DOHH2 (cell line): ENCODE results near the gene CNTN2.
A peak's percentile ranks its signal among the peaks of the same experiment; 100 is the strongest.

Experiments
- H3F3A ChIP-seq: fragments of 200-600 bp; sonication (generic), shearing (Covaris generic); 2 replicates; pipeline ENCODE4 v1.6.0; 2016; ENCODE audit warnings: antibody characterized with exemption, mild to moderate bottlenecking; ENCODE audit not compliant: control insufficient read depth, insufficient read depth
- H3K27ac ChIP-seq: fragments of 200-600 bp; sonication (generic); 2 replicates; pipeline ENCODE4 v1.5.1; 2014; ENCODE audit warnings: low read depth, mild to moderate bottlenecking, low read length, moderate library complexity
- H3K27me3 ChIP-seq: fragments of 200-600 bp; sonication (generic); 2 replicates; pipeline ENCODE4 v1.6.1; 2014; ENCODE audit warnings: mild to moderate bottlenecking, low read length, mixed read lengths; ENCODE audit not compliant: control insufficient read depth
- H3K36me3 ChIP-seq: fragments of 200-600 bp; sonication (generic); 2 replicates; pipeline ENCODE4 v1.6.1; 2014; ENCODE audit warnings: mild to moderate bottlenecking, low read length, moderate library complexity, mixed read lengths; ENCODE audit not compliant: control insufficient read depth
- H3K4me1 ChIP-seq: fragments of 200-600 bp; sonication (generic); 2 replicates; pipeline ENCODE4 v1.6.1; 2014; ENCODE audit warnings: mild to moderate bottlenecking, low read length, mixed read lengths; ENCODE audit not compliant: control insufficient read depth
- H3K4me2 ChIP-seq: fragments of 200-600 bp; sonication (generic); 2 replicates; pipeline ENCODE4 v1.6.0; 2014; ENCODE audit warnings: mild to moderate bottlenecking, low read length, moderate library complexity
- H3K4me3 ChIP-seq: fragments of 200-600 bp; sonication (generic); 2 replicates; pipeline ENCODE4 v1.5.1; 2014; ENCODE audit warnings: mild to moderate bottlenecking, low read length, mixed read lengths
- H3K79me2 ChIP-seq: fragments of 200-600 bp; sonication (generic); 2 replicates; pipeline ENCODE4 v1.6.1; 2014; ENCODE audit warnings: mild to moderate bottlenecking, low read length, mixed read lengths; ENCODE audit not compliant: control insufficient read depth
- H3K9me2 ChIP-seq: fragments of 200-600 bp; sonication (generic); replicated peaks from 2 replicates; pipeline ENCODE4 v1.6.1; 2014; ENCODE audit warnings: mild to moderate bottlenecking, low read length, mixed read lengths; ENCODE audit not compliant: control insufficient read depth
- H3K9me3 ChIP-seq: fragments of 200-600 bp; sonication (generic); 2 replicates; pipeline ENCODE4 v1.6.1; 2014; ENCODE audit warnings: antibody characterized with exemption, low read length, mixed read lengths; ENCODE audit not compliant: control insufficient read depth, insufficient read depth
- H4K20me1 ChIP-seq: fragments of 200-600 bp; sonication (generic); 2 replicates; pipeline ENCODE4 v1.6.0; 2014; ENCODE audit warnings: low read depth, mild to moderate bottlenecking, antibody characterized with exemption, low read length, moderate library complexity; ENCODE audit not compliant: control insufficient read depth, insufficient read depth
- EZH2phosphoT487 ChIP-seq: fragments of 200-600 bp; sonication (generic); IDR thresholded peaks from 2 replicates; pipeline ENCODE4 v1.6.1; 2017; ENCODE audit warnings: borderline replicate concordance, mild to moderate bottlenecking, antibody characterized with exemption, low read length, moderate library complexity, mixed read lengths
- TF ChIP-seq, protein P1 (sequence below): fragments of 200-600 bp; sonication (generic); IDR thresholded peaks from one replicate; pipeline ENCODE4 v1.5.1; 2014; ENCODE audit warnings: antibody characterized with exemption, mild to moderate bottlenecking, low read depth, low read length; ENCODE audit not compliant: poor library complexity, severe bottlenecking

Gene CNTN2

DNA sequence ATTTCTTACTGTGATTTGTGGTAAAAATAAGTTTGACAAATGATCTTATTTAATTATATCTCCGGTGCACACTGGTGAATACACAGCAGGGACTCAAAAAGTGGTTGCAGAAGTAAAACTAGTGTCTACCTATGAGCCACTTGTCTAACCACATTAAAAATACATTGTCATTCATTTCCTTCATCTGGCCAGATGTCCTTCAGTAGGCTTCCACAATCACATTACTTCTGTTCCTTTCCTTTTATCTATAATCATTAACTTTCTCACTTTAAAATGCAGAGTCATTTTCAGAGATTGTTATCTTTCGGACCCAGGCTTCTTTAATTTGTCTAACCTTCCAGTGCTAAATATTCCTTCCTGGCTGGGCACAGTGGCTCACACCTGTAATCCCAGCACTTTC, 75.7 kb downstream of the CNTN2 start:
- no peak for TF ChIP-seq EZH2phosphoT487
- TF ChIP-seq, protein P1, sequence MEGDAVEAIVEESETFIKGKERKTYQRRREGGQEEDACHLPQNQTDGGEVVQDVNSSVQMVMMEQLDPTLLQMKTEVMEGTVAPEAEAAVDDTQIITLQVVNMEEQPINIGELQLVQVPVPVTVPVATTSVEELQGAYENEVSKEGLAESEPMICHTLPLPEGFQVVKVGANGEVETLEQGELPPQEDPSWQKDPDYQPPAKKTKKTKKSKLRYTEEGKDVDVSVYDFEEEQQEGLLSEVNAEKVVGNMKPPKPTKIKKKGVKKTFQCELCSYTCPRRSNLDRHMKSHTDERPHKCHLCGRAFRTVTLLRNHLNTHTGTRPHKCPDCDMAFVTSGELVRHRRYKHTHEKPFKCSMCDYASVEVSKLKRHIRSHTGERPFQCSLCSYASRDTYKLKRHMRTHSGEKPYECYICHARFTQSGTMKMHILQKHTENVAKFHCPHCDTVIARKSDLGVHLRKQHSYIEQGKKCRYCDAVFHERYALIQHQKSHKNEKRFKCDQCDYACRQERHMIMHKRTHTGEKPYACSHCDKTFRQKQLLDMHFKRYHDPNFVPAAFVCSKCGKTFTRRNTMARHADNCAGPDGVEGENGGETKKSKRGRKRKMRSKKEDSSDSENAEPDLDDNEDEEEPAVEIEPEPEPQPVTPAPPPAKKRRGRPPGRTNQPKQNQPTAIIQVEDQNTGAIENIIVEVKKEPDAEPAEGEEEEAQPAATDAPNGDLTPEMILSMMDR: no peak
- Histone ChIP-seq H3K27me3 (no peaks in the 10 kb centered on the region), H3F3A (no peaks in the 10 kb centered on the region), H4K20me1 (peaks cover 2% of the 10 kb centered on the region; the same call in 1 of the 2 replicates), H3K4me1 (peaks cover 30% of the 10 kb centered on the region), H3K79me2 (peaks cover 67% of the 10 kb centered on the region), H3K4me2 (no peak overlapping the region), H3K9me2 (no peaks in the 10 kb centered on the region), H3K9me3 (no peaks in the 10 kb centered on the region), H3K36me3 (peaks cover 41% of the 10 kb centered on the region), H3K4me3 (no peak overlapping the region), H3K27ac (no peak overlapping the region)

DNA sequence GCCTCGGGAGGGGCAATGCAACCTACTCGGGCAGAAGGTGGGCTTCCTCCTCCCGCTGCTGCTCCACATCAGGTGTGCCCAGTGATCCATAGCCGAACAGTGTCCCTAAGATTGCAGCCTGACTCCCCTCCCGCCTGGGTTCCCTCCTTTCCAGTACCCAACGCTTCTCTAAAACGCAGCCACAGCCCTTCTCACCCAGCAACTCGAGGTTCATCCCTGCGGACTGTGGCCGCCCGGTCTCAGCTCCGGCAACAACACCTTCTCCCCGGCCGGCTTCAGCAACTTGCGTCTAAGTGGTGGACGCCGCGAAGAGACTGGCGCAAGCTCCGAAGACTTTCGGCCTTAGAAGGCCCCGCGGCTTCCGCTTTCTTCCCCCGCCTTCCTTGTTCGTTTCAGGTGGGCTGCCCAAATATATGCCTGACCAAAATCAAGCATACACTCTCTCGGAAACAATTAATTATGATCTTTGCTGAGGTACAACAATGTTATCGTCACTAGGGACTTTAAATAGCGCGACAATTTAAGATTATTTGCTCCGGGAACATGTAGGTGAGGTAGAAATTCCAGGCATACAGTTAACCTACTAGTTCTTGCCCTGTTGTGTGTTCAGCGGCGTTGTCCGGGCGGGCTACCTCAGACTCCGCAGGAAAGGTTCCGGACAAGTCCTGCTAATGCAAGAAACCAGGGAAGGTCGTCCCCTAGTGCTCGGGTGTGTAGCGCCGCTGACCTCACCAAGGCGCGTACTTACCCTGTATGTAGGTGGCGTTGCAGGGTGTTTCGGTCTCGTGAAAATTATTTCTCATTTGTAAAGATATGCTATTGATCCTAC, 78.9 kb downstream of the CNTN2 start, which contains the start of gene RBBP5:
Gene RBBP5 (minus strand): TSS at position 319 of the 829 bp plus-strand sequence. CDS start 105 bp downstream, at position 214.
- H3K27me3 ChIP-seq: no peaks in the 10 kb centered on the region
- no peak for TF ChIP-seq EZH2phosphoT487
- TF ChIP-seq, protein P1: peak; percentile 88
- H3K36me3 ChIP-seq: peaks cover 22% of the 10 kb centered on the region
- peak within 1 kb of the TSS; percentile 79 for H3K4me2 ChIP-seq
- peaks cover 46% of the 10 kb centered on the region for H3K79me2 ChIP-seq
- peak within 1 kb of the TSS; percentile 92 for H3K4me3 ChIP-seq
- H3K9me2 ChIP-seq: no peaks in the 10 kb centered on the region
- peaks cover 2% of the 10 kb centered on the region; the same call in 1 of the 2 replicates for H4K20me1 ChIP-seq
- H3K9me3 ChIP-seq: no peaks in the 10 kb centered on the region
- no peaks in the 10 kb centered on the region for H3F3A ChIP-seq
- H3K4me1 ChIP-seq: peaks cover 45% of the 10 kb centered on the region
- peak within 1 kb of the TSS; percentile 69 for H3K27ac ChIP-seq

DNA sequence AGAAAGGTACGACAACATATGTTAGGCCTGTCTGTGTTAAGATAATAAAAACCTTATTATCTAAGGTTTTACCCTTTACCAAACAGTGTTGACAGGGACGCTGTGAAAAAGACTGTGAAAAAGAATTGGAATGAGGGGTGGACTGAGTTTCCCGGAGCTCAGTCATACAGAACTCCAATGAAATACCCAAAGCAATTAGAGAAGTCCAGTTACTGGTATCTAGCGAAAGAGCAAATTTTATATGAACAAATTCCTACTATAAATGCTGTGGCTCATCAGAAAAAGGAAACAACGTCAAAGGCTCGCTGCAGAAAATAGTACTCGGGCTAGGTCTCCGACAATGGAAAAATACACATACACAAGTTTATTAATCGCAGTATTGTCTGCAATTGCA, 79.5 kb downstream of the CNTN2 start:
- no peak for TF ChIP-seq EZH2phosphoT487
- TF ChIP-seq, protein P1: peak; percentile 21
- Histone ChIP-seq H4K20me1 (peaks cover 2% of the 10 kb centered on the region; the same call in 1 of the 2 replicates), H3K27me3 (no peaks in the 10 kb centered on the region), H3K36me3 (peaks cover 22% of the 10 kb centered on the region), H3K4me1 (peaks cover 45% of the 10 kb centered on the region), H3K27ac (peak overlapping the region; percentile 69), H3K9me3 (no peaks in the 10 kb centered on the region), H3K9me2 (no peaks in the 10 kb centered on the region), H3K4me2 (peak overlapping the region; percentile 79), H3K79me2 (peaks cover 42% of the 10 kb centered on the region), H3K4me3 (peak overlapping the region; percentile 92), H3F3A (no peaks in the 10 kb centered on the region)
